ENCODE results near the gene DNAJB1. TPM values are rescaled to one million over a fixed set of nuclear protein-coding genes. Genes with fewer than 3 reads are reported as not detected.

DNAJB1 gene
- polyA plus RNA-seq, 1 donor (not counting 4 experiments of a cell fraction or from before 2014, with no cell fraction given) = 265 TPM

DNA sequence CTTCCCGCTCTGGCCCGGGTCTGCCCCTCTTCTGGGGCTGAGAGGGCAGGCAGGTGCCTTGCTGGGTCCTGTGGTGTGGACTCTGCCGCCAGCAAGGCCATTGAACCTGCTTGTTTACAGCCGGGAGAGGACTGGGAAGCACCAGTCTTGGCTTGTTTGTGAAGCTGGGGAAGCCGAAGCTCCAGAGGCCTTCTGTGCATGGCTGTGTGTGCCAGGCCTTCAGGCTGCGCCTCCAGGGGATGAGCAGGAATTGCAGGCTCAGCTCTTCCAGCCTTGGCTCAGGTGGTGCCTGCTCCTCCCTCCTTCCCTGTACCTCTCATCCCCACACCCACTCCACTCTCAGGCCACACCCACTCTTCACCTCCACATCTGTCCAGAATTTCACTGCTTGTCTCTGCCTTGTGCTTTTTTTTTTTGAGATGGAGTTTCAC, 36.2 kb upstream of the DNAJB1 start:
- dilution Hi-C loops (cut with MboI; ENCODE audit: extremely low pct_ligation_motif_present, low sequenced_read_pairs) = no loop called here
- peaks cover 42% of the 10 kb centered on the region for H3K79me2 ChIP-seq (ENCODE audit: control insufficient read depth, insufficient read depth, low read length)
- peak overlapping the region; percentile 61 for H3K4me2 ChIP-seq (ENCODE audit: control insufficient read depth, extremely low read depth, insufficient read depth, low read depth, low read length)
- no peaks in the 10 kb centered on the region for H3K27me3 ChIP-seq (ENCODE audit: control insufficient read depth, extremely low read depth, insufficient read depth, low read length)
- DNase-seq (ENCODE audit: low read depth, low spot score) (no peak), FAIRE-seq (peak; percentile 84)
- H3K9me3 ChIP-seq (ENCODE audit: control insufficient read depth, low read depth, low read length) = no peaks in the 10 kb centered on the region
- no peak for TF ChIP-seq EZH2 (IDR thresholded peaks at IDR 0.05; ENCODE audit: low read length)
- TF ChIP-seq CTCF (optimal IDR thresholded peaks at IDR 0.05 in 1 of 3, IDR thresholded peaks at IDR 0.05 in 1 of 3, conservative IDR thresholded peaks at IDR 0.05 in 1 of 3; ENCODE audit: extremely low read depth in 1 of 3, insufficient read depth in 2 of 3, low read length in 3 of 3) = peak; percentile 8 to 34 (median 29)
- peak overlapping the region; percentile 42 for H3K9ac ChIP-seq (ENCODE audit: control insufficient read depth, extremely low read depth, insufficient read depth, low read length)
- H2AFZ ChIP-seq (ENCODE audit: control insufficient read depth, low read length) = no peak overlapping the region
- peaks cover 8% of the 10 kb centered on the region for H4K20me1 ChIP-seq (ENCODE audit: control insufficient read depth, extremely low read depth, insufficient read depth, low read length)
- peak overlapping the region; percentile 33 for H3K27ac ChIP-seq (ENCODE audit: control insufficient read depth, insufficient read depth, low read length)
- H3K36me3 ChIP-seq (ENCODE audit: control insufficient read depth in 2 of 2, extremely low read depth in 1 of 2, insufficient read depth in 2 of 2, low read length in 2 of 2) = peaks cover 0 to 7% of the 10 kb centered on the region in 2 experiments
- H3K4me3 ChIP-seq (ENCODE audit: control insufficient read depth in 2 of 3, extremely low read depth in 1 of 3, insufficient read depth in 2 of 3, low read depth in 1 of 3, low read length in 3 of 3) = no peak overlapping the region
- H3K4me1 ChIP-seq (ENCODE audit: control insufficient read depth, extremely low read depth, insufficient read depth, low read length) = peaks cover 61% of the 10 kb centered on the region
- H3K9me1 ChIP-seq (ENCODE audit: control insufficient read depth, extremely low read depth, insufficient read depth, low read length) = no peaks in the 10 kb centered on the region

- peaks cover 0 to 8% of the 10 kb centered on the region in 2 experiments for H3K36me3 ChIP-seq (ENCODE audit: control insufficient read depth in 2 of 2, extremely low read depth in 1 of 2, insufficient read depth in 2 of 2, low read length in 2 of 2)
- no peaks in the 10 kb centered on the region for H3K9me3 ChIP-seq (ENCODE audit: control insufficient read depth, low read depth, low read length)
- H2AFZ ChIP-seq (ENCODE audit: control insufficient read depth, low read length) = no peak overlapping the region
- no peak for TF ChIP-seq CTCF (optimal IDR thresholded peaks at IDR 0.05 in 1 of 3, IDR thresholded peaks at IDR 0.05 in 1 of 3, conservative IDR thresholded peaks at IDR 0.05 in 1 of 3; ENCODE audit: extremely low read depth in 1 of 3, insufficient read depth in 2 of 3, low read length in 3 of 3)
- TF ChIP-seq EZH2 (IDR thresholded peaks at IDR 0.05; ENCODE audit: low read length) = no peak
- peaks cover 61% of the 10 kb centered on the region for H3K4me1 ChIP-seq (ENCODE audit: control insufficient read depth, extremely low read depth, insufficient read depth, low read length)
- DNase-seq (ENCODE audit: low read depth, low spot score) (no peak), FAIRE-seq (no peak)
- no peaks in the 10 kb centered on the region for H3K27me3 ChIP-seq (ENCODE audit: control insufficient read depth, extremely low read depth, insufficient read depth, low read length)
- peak overlapping the region; percentile 42 for H3K9ac ChIP-seq (ENCODE audit: control insufficient read depth, extremely low read depth, insufficient read depth, low read length)
- peak overlapping the region; percentile 33 for H3K27ac ChIP-seq (ENCODE audit: control insufficient read depth, insufficient read depth, low read length)
- no peak overlapping the region for H3K4me3 ChIP-seq (ENCODE audit: control insufficient read depth in 2 of 3, extremely low read depth in 1 of 3, insufficient read depth in 2 of 3, low read depth in 1 of 3, low read length in 3 of 3)
- H3K4me2 ChIP-seq (ENCODE audit: control insufficient read depth, extremely low read depth, insufficient read depth, low read depth, low read length) = peak overlapping the region; percentile 61
- dilution Hi-C loops (cut with MboI; ENCODE audit: extremely low pct_ligation_motif_present, low sequenced_read_pairs) = no loop called here
- peaks cover 8% of the 10 kb centered on the region for H4K20me1 ChIP-seq (ENCODE audit: control insufficient read depth, extremely low read depth, insufficient read depth, low read length)
- no peaks in the 10 kb centered on the region for H3K9me1 ChIP-seq (ENCODE audit: control insufficient read depth, extremely low read depth, insufficient read depth, low read length)
- peaks cover 40% of the 10 kb centered on the region for H3K79me2 ChIP-seq (ENCODE audit: control insufficient read depth, insufficient read depth, low read length)
Measured at GRCh38 chr19:14553939-14554243, 35.7 kb upstream of the DNAJB1 start.

Data from keratinocyte (primary cell).